ENCODE measurements around the gene DHX57.

Gene DHX57

DNA sequence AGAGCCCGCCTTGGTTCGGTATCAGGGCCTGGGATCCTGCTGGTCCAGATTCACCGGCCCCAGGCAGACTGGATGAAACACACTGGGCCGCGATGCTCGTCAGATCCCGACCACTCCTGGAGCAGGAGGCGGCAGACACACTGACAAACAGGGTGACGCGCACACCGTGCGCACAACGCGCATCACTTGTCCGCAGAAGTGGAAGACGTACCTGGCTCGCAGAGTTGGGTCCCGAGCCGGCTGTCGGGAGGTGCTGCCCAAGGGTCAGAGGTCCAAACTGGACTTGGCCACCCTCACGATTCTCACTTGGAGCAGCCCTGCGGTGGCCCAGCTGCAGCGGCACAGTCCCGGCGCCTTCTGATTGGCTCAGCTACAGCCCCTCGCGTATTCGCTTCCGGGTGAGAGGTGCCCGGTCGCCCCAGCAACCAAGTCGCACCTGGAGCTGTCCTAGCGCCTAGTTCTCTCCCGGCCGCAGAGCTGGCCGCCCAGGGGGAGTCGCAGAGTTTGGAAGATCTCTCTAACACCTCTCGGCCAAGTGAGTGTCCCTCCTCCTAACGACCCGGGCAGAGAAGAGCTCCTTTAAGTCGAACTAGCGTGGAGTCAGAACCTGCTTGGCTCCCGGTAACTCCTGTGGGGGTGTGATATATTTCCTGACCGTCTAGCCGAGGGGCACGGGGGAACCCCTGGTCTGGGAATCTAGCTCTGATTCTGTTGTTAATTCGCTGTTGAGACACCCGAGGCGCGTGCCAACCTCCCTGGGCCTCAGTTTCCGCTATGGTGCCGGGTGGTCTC is at the start of gene DHX57, which contains the start of gene MORN2:
Gene DHX57 (minus strand): TSS at position 359 of the 792 bp plus-strand sequence. CDS start 7,529 bp downstream, outside the sequence.
Gene MORN2 (plus strand): TSS at position 401 of the 792 bp plus-strand sequence.
- DNase-seq = peak; percentile 81 to 85

DNA sequence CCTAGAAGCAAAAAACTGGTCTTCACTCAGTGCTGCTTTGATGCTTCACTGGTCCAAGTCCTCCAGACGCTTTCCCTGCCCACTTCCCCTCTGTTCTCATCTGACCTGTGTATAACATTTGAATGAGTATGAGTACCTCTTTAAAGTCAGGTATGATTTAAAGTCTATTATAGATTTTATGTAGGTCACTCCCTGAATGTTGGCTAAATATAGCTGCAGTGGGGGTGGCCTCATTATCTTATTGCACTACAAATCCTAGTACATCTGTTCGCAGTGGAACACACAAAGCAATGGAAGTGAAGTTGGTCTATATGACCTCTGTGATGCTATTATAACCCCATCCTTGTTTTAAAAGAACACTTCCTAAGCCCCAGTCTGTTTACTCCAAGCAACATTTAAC is 47.2 kb upstream of the DHX57 start:
- no peak for DNase-seq

- DNase-seq = no peak
Observed at GRCh38 chr2:38922389-38922788, 46.7 kb upstream of the DHX57 start.

- DNase-seq = no peak
Observed at GRCh38 chr2:38912619-38913018, 36.9 kb upstream of the DHX57 start.

- no peak for DNase-seq
Observed at GRCh38 chr2:38911191-38911590, 35.5 kb upstream of the DHX57 start.

DNA sequence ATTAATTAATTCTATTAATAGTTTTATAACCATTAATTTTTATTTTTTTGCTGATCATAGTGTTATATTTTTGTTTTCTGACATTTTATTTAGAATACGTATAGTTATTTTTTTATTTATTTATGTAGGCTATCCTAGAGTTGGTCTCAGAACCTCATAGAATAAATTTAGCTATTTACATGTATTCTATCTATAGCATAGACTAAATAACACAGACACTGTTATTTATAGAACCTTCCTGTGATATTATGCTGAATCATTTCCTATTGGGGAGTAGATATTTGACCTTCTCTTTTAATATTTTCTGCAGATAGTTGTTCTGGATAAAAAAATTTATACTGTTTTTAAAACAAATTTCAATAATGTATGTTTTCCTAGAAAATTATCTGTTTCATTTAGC is 34.1 kb upstream of the DHX57 start:
- DNase-seq = no peak

DNA sequence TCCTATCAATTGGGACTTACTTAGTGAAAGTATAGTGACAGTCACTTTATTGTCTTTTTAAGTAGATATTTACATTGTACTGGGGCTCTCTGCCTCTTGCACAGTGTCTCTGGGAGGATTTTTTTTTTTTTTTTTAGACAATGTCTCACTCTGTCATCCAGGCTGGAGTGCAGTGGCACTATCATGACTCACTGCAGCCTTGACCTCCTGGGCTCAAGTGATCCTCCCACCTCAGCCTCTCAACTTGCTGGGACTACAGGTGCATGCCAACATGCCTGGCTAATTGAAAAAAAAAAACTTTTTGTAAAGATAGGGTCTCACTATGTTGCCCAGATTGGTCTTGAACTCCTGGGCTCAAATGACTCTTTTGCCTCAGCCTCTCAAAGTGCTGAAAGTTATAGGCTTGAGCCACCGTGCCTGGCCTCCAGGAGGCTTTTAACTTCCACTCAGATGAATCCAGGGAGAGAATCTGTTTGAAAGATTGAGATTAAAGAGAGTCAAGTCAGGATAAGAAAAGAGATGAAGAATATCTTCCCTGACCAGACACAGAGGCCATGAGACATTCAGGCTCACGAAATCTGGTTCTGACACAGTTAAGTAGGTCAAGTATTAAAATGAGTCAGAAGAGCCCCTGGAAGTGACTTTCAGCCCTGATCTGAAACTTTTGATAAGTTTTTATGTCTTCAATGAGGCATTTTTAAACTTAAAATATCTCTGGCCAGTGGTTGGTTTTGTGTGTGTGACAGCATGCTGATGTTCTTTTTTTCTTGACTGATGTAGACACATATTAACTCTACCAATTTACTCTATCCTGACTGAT is 32.2 kb upstream of the DHX57 start:
- DNase-seq = peak; percentile 5 to 15

DNA sequence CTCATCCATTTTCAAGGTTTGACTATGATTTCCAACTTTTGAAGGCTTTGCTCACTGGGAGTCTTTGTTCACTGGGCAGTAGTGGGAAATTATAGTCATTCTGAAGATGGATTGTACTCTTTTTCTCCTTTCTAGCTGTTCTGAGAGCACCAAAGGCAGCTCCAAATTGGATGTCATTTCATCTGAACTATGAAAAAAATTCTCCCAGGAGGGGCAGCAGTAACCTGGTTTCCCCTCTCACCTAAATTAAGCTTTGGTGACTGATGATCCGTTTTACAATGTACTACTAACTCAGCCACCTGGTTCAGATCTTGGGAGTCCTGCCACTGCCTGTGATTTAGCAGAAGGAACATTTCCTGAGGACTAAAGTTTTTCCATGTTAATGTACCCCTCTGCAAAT is 31.5 kb upstream of the DHX57 start:
- no peak for DNase-seq

DNA sequence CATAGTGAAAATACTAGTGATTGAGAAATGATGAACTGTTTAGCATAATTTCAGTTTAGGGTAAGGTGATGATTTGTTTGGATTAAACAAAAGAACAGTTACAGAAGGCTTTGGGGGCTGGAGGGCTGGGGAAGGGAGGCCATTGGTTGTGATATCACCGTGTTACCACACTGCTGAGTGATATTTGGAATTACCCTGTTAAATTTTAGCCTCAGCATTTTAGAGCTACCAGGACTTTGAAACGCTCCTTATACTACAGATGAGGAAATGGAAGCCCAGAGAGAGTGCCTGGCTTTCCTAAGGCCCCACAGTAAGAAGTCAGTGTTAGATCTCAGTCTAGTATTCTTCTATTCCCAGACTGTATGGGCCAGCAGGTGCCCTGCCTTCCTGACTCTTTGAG is 29.5 kb upstream of the DHX57 start:
- no peak for DNase-seq

- no peak for DNase-seq
Observed at GRCh38 chr2:38900726-38901125, 25.0 kb upstream of the DHX57 start.

GRCh38 chr2:38898256-38898655 is 22.5 kb upstream of the DHX57 start:
- DNase-seq = no peak

DNA sequence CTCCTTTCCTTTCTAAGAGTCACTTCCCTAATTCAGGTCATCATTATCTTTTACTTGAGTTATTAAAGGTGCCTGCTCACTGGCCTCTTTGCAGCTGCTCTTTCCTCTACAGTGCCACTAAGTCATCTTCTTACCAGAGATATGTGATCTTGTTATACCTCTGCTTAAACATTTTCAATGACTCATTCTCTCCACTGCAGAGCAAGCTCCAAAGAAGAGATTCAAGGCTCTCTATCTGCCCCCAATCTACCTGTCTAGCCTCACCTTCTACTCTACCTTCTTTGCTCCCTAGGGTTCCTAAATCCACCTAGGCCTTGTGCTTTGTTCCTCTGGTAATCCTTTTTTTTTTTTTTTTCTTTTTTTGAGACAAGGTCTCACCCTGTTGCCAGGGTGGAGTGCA is 17.1 kb upstream of the DHX57 start:
- no peak for DNase-seq

DNA sequence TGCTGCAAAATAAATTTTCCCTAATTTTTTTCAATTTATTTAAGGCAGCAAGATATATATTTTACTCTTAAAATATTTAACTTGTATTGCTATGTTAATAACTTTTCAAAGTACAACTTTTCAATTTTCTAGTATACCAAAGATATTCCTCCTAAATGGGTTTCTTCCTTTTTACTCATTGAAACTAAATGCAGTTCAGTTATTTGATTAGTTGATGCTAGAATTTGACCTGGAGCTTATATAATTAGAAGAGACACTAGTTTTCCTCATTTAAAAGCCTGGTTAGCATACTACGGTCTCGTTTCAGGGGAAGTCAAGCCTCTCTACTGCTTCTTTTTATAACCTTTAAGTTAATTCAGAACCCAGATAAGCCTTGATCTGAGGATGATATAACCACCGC is 13.8 kb upstream of the DHX57 start, which contains the start of gene ARHGEF33:
Gene ARHGEF33 (plus strand): TSS at position 301 of the 400 bp plus-strand sequence. CDS start 29,573 bp downstream, outside the sequence.
- DNase-seq = no peak

DNA sequence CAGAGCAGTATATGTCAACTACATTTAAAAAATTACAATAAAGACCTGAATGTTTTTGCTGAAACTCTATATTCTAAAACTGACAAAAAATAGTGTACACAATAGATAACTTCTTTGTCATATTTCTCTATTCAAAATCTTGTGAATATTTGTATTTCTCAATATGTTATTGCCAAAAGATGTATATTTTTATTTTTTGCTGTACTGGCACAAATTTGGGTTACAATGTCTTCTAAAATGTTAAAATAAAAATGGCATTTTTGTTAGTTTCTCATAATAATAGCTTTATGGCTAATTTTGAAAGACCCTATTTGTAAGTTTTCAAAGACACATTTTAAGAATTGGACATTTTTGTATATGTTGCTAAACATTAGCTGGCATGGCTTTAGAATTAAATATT is 13.3 kb upstream of the DHX57 start:
- DNase-seq = no peak

GRCh38 chr2:38887902-38888554 is 12.3 kb upstream of the DHX57 start:
- DNase-seq = no peak

DNA sequence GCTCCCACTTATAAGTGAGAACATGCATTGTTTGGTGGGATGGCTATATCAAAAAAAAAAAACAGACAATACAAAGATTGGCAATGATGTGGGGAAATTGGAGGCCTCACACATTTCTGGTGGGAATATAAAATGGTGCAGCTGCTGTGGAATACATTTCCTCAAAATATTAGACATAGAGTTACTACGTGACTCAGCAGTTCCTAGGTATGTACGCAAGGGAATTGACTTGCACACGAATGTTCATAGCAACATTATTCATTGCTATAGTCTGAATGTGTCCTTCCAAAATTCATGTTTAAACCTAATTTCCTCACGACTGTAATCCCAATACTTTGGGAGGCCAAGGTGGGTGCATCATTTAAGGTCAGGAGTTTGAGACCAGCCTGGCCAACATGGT is 11.6 kb upstream of the DHX57 start:
- DNase-seq = no peak

DNA sequence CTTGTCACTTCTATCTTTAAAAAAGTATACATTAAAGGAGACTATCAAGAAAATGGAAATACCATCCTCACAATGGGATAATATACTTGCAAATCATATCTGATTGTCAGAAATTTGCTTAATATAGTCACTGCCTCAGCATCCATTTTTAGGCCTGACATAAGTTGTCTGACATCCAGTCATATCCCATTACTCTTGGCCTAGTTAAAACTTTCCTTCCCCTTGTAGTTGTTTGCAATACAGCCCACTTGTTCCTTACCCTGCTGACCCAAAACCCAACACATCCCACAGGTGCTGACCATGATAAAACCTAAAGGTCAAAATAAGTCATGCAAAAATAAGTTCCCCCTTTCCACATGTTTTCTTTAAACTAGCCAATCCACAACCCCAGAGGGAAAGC is 10.3 kb upstream of the DHX57 start:
- no peak for DNase-seq

- DNase-seq = no peak
Observed at GRCh38 chr2:38876407-38876806, 673 bp upstream of the DHX57 start.

GRCh38 chr2:38875227-38875575 is 533 bp downstream of the DHX57 start:
- DNase-seq = no peak

DNA sequence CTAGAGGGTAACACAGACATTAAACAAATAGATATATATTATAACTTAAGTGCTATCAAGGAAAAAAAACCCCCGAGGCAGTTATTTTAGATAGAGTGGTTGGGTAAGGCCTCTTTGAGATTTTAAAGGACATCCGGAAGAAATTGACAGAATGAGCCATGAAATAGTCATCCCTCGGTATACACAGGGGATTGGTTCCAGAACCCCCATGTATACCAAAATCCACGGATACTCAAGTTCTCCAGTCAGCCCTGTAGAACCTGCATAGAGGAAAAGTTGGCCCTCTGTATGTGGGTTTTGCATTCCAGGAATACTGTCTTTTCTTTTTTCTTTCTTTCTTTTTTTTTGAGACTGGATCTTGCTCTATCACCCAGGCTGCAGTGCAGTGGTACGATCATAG is 2.0 kb downstream of the DHX57 start:
- no peak for DNase-seq

DNA sequence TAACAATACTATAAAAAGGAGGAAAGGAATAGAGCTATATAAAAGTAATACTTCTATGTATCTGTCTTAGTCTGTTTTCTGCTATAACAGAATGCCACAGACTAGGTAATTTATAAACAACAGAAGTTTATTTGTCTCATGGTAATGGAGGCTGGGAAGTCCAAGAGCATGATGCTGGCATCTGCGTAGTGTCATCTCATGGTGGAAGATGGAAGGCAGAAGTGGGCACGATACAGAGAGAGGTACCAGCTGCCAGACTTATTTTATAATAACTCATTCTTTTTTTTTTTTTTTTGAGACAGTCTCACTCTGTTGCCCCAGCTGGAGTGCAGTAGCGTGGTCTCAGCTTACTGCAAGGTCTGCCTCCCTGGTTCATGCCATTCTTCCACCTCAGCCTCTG is 4.3 kb downstream of the DHX57 start:
- DNase-seq = no peak

- DNase-seq = no peak
Observed at GRCh38 chr2:38866773-38867443, 8.8 kb downstream of the DHX57 start.

Measured in activated CD4-positive, alpha-beta T cell treated with anti-CD3 and anti-CD28 coated beads, Interleukin-2, amount 50 U/mL, for 48 hours (primary cell).